RWPE2 (cell line): ENCODE results near the gene FAM193B.

Experiments used
- ATAC-seq: fragments of 200-7000 bp; cut with Tn5 transposase; 3 replicates; pipeline ENCODE4 v1.9.1; 2021; ENCODE audit warnings: low read depth
- DNase-seq: peaks from one replicate; pipeline ENCODE4 v3.0.0-alpha.2; 2020; ENCODE audit warnings: low spot score
- H3K27ac ChIP-seq: fragments of 450-650 bp; 2 replicates; pipeline ENCODE4 v1.5.1; 2017; ENCODE audit warnings: mild to moderate bottlenecking; ENCODE audit not compliant: poor library complexity, severe bottlenecking
- H3K27me3 ChIP-seq: fragments of 250-450 bp; sonication (Bioruptor Pico); 2 replicates; pipeline ENCODE4 v1.5.1; 2021; ENCODE audit warnings: mild to moderate bottlenecking, moderate library complexity; ENCODE audit not compliant: insufficient read depth, poor library complexity, severe bottlenecking
- H3K36me3 ChIP-seq: fragments of 250-450 bp; sonication (Bioruptor Pico); 2 replicates; pipeline ENCODE4 v1.5.1; 2020; ENCODE audit warnings: low read depth, mild to moderate bottlenecking, moderate library complexity
- H3K4me1 ChIP-seq: fragments of 250-450 bp; sonication (Bioruptor Pico); 2 replicates; pipeline ENCODE4 v1.5.1; 2021; ENCODE audit warnings: mild to moderate bottlenecking, moderate library complexity; ENCODE audit not compliant: insufficient read depth, poor library complexity, severe bottlenecking
- H3K4me3 ChIP-seq: fragments of 250-450 bp; sonication (Bioruptor Pico); 2 replicates; pipeline ENCODE4 v1.5.1; 2021; ENCODE audit warnings: mild to moderate bottlenecking, moderate library complexity; ENCODE audit not compliant: severe bottlenecking
- H3K9me3 ChIP-seq: fragments of 250-450 bp; sonication (Bioruptor Pico); 2 replicates; pipeline ENCODE4 v1.5.1; 2021; ENCODE audit warnings: mild to moderate bottlenecking, moderate library complexity; ENCODE audit not compliant: severe bottlenecking
- CTCF ChIP-seq: fragments of 450-650 bp; IDR thresholded peaks from one replicate; pipeline ENCODE4 v1.5.1; 2017; ENCODE audit warnings: mild to moderate bottlenecking, moderate library complexity; ENCODE audit not compliant: poor library complexity, severe bottlenecking

FAM193B gene

DNA sequence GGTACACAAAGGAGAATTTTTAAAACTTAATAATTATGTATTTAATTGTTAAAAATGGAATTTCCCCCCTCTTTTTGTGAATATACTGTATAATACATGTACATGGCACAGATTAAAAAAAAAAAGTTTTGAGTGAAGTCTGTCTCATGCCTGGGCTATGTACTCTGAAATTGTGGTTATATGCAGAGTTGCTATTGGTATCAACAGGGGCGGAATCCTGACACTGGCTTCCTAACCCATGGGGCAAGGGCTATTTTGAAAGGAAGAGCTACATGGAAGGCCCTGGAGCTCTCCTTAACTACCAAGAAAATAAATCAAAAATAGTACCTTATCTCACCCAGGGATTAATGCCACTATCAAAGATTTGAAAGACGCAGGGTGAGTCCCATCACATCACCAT lies 865 bp upstream of the FAM193B start:
- no peak for DNase-seq
- ATAC-seq: no peak
- Histone ChIP-seq H3K27me3 (no peaks in the 10 kb centered on the region), H3K4me1 (peaks cover 9% of the 10 kb centered on the region), H3K9me3 (no peaks in the 10 kb centered on the region), H3K4me3 (no peak overlapping the region), H3K36me3 (peaks cover 20% of the 10 kb centered on the region), H3K27ac (no peak overlapping the region)
- TF ChIP-seq CTCF: no peak

DNA sequence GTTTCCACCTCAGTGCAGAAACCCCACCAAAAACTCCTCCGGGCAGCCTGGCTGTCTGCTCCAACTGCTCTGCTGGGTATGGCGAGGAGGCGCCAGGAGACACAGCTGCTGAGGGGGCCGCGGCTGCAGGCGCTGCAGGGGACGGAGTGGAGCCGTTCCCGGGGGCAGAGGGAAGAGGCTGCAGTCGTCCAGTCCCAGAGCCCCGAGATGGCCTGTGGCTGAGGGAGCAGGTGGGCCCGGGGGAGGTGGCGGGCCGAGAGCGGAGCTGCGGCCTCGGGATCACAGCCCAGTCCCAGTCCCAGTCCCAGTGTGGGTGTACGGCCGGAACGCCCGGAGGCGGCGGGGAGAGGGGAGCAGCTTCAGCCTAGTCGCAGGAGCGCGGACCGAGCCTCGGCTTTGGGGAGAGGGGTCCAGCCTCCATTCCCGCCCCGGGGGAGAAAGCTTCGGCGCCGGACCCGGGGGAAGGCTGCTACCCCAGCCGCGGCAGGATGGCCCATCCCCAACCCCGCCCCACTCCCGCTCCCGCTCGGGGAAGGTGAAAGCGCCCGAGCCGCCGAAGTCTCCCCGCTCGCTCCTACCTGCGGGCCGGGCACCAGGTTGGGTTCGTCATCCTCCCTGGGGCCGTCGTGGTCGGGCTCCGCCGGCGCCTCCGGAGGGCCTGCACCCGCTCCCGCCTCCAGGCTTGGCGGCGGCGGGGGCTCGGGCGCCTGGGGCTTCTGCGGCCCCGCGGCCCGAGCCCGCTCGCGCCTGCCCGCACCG lies 513 bp downstream of the FAM193B start:
- ATAC-seq (peak; percentile 50), DNase-seq (no peak)
- H3K9me3 ChIP-seq: no peaks in the 10 kb centered on the region
- H3K27ac ChIP-seq: peak overlapping the region; percentile 61
- H3K27me3 ChIP-seq: no peaks in the 10 kb centered on the region
- H3K36me3 ChIP-seq: peaks cover 20% of the 10 kb centered on the region
- TF ChIP-seq CTCF: no peak
- peak overlapping the region; percentile 75 for H3K4me3 ChIP-seq
- H3K4me1 ChIP-seq: peaks cover 9% of the 10 kb centered on the region

GRCh38 chr5:177552839-177553455 lies 1.4 kb downstream of the FAM193B start:
- H3K9me3 ChIP-seq: no peaks in the 10 kb centered on the region
- TF ChIP-seq CTCF: no peak
- peak; percentile 37 for ATAC-seq
- H3K27me3 ChIP-seq: no peaks in the 10 kb centered on the region
- H3K27ac ChIP-seq: peak overlapping the region; percentile 61
- H3K36me3 ChIP-seq: peaks cover 20% of the 10 kb centered on the region
- DNase-seq: no peak
- H3K4me1 ChIP-seq: peaks cover 9% of the 10 kb centered on the region
- H3K4me3 ChIP-seq: peak overlapping the region; percentile 75

DNA sequence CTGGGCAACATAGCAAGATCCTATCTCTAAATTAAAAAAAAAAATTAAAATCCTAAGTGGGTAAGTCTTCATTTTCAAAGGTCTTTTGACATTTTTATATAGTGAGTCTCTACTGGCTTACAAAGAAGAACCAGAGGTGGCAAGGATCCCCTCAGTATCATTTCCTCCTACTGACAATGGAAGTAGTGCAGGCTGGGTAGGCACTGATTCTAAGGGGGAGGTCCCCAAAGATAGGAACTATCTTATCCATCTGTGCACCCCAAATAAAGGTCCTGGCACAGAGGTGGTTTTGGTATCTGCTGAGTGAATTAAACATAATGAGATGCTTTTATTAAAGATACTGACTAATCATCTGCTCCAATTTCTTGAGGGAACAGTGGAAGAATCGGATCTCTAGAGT lies 4.2 kb downstream of the FAM193B start:
- H3K27ac ChIP-seq: no peak overlapping the region
- ATAC-seq (no peak), DNase-seq (no peak)
- peaks cover 24% of the 10 kb centered on the region for H3K4me1 ChIP-seq
- peaks cover 21% of the 10 kb centered on the region for H3K36me3 ChIP-seq
- no peak overlapping the region for H3K4me3 ChIP-seq
- no peak for TF ChIP-seq CTCF
- H3K27me3 ChIP-seq: no peaks in the 10 kb centered on the region
- no peaks in the 10 kb centered on the region for H3K9me3 ChIP-seq

DNA sequence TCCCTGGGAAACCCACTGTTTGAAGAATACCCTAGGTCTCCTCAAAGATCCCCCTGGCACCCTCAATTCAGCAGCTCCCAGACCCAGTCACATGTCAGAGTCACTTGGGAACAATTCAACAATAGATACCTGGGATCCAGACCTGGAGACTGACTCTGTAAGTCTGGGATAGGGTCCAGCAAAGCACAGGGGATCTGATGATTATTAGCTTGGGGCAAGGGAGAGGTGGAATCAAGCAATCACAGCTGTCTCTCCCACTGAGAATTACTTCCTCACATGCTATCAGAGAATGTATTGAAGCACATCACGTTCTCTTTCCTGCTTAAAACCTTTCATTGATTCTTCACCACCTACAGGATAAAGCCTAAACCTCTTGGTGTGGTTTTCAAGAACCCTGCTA lies 5.9 kb downstream of the FAM193B start:
- no peak for TF ChIP-seq CTCF
- DNase-seq (no peak), ATAC-seq (no peak)
- no peak overlapping the region for H3K4me3 ChIP-seq
- H3K36me3 ChIP-seq: peaks cover 37% of the 10 kb centered on the region
- no peaks in the 10 kb centered on the region for H3K27me3 ChIP-seq
- no peak overlapping the region for H3K27ac ChIP-seq
- no peaks in the 10 kb centered on the region for H3K9me3 ChIP-seq
- H3K4me1 ChIP-seq: peaks cover 26% of the 10 kb centered on the region
